ENCODE results near the gene NBAS.

Gene NBAS

DNA sequence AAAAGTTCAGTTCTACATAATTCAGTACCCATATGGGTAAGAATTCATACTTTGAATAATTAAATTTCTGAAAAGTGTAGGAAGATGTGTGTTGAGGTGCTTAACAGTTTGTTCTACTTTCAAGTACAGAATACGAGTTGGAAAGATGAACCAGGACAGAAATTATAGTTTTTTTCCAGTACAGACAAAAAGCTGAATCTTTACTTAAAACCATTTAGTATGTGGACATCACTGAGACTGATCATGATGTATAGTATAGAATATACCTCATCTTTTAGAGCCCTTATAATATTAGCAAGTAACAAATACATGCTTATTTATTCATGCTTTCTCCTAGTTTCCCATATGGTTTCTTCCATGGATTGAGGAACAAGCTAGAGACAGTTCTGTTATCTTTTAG, 40.5 kb upstream of the NBAS start:
- no peak for DNase-seq (ENCODE audit: insufficient read length)

DNA sequence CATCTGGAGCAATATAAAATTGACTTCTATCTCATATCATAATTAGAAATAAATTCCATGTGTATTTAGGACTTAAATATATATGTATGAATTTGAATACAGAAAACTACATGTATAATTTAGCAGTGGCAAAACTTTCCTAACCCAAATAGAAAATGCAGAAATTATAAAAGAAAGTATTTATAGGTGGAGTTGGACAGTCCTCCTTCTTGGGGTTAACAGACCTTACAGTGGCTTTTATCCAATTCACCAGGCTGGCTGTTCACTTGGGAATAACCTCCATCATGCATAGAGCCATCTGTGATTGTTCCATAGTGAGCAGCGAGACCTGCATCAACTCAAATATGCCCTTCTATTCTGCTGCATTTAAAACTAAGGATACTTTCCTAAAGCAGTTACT, 38.9 kb upstream of the NBAS start:
- no peak for TF ChIP-seq TAF1 (IDR thresholded peaks at IDR 0.05; ENCODE audit: borderline replicate concordance, low read depth, low read length)
- DNase-seq (ENCODE audit: insufficient read length) (no peak), FAIRE-seq (peak; percentile 48)

More for the DNA sequence above, 40.5 kb upstream of the NBAS start:
- FAIRE-seq, result no peak
- no peak for TF ChIP-seq POLR2A (IDR thresholded peaks at IDR 0.05; ENCODE audit: low read depth, low read length)
- no peak for TF ChIP-seq TAF1 (IDR thresholded peaks at IDR 0.05; ENCODE audit: borderline replicate concordance, low read depth, low read length)
- no peak for TF ChIP-seq POLR2AphosphoS5 (IDR thresholded peaks at IDR 0.05; ENCODE audit: low read depth, low read length)

DNA sequence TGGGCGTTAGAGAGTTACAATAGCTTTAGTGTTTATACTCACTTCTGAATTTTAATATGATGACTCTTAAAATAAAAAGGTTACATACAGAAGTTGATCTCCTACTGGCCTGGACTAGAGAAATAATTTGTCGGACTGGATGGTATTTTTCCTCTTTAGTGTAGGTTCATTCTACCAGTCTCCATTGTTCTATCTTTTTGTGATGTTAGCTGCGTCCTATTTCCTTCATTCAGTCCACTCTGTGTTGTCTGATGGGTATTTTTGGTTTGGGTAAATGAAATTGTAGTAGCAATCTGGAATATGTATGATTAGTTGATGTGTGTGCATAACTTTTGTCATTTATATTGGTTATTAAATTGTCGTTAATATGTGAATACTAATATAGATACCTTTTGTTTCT, 35.8 kb upstream of the NBAS start:
- TF ChIP-seq POLR2AphosphoS5 (IDR thresholded peaks at IDR 0.05; ENCODE audit: low read depth, low read length), result no peak
- TF ChIP-seq POLR2A (IDR thresholded peaks at IDR 0.05; ENCODE audit: low read depth, low read length), result no peak
- no peak for TF ChIP-seq TAF1 (IDR thresholded peaks at IDR 0.05; ENCODE audit: borderline replicate concordance, low read depth, low read length)
- no peak for FAIRE-seq

DNA sequence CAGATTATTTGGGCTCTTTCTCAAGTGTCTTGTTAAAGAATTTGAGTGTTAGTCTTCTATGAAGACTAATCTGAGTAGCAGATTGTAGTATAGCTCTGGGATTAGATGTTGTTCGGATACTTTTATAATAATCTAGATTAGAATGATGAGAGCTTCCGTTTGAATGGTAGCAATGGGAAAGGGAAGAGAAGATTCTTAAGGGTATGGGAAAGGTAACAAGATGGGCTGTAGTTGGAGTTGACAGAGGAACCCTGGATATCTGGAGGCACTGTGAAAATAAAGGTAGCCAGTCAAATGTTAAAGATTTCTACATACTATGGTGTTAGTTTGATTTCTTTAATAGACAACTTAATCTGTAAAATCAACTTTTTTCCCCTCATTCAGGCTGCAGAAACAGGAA, 35.2 kb upstream of the NBAS start:
- FAIRE-seq, result no peak
- no peak for DNase-seq (ENCODE audit: insufficient read length)
- no peak for TF ChIP-seq POLR2A (IDR thresholded peaks at IDR 0.05; ENCODE audit: low read depth, low read length)

More for the DNA sequence above, 35.8 kb upstream of the NBAS start:
- no peak for DNase-seq (ENCODE audit: insufficient read length)

DNA sequence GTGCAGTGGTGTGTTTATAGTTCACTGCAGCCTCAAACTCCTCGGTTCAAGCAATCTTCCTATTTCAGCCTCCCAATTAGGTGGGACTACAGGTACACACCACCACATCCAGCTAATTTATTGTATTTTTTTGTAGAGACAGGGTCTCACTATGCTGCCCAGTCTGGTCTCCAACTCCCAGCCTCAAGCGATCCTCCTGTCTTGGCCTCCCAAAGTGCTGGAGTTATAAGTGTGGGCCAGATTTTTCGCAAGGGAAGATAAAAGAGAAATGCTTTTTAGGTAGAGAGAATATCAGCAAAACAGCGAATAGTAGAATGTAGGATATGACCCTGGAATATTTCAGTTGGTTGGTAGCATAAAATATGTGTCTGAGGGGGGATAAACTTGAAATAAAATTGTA, 34.8 kb upstream of the NBAS start:
- FAIRE-seq (no peak), DNase-seq (ENCODE audit: insufficient read length) (no peak)
- TF ChIP-seq POLR2A (IDR thresholded peaks at IDR 0.05; ENCODE audit: low read depth, low read length) (no peak), POLR2AphosphoS5 (IDR thresholded peaks at IDR 0.05; ENCODE audit: low read depth, low read length) (no peak), TAF1 (IDR thresholded peaks at IDR 0.05; ENCODE audit: borderline replicate concordance, low read depth, low read length) (no peak)

DNA sequence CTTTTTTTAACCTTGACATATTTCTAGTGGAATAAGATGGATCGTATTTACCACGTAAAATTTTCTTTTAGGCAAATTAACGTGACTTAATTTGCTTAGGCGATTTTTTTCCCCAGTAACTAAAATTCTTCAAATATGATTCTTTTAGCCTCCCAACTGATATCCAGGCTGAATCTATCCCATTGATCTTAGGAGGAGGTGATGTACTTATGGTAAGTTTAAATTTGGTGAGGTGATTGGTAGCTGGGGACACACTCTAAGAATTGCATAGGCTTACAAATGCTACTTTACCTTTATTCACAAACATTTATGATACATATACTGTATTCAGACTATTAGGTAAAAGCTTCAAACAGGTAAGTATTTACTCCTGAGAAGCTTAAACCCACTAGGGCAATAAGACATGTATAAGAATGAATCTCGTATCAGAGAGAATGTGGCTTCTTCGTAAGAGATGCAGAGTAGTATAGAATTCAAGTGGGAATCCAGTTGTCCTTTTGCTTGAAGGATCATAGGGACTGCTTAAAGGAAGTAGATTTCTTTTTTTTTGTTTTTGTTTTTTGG, 34.3 kb upstream of the NBAS start:
- DNase-seq (ENCODE audit: insufficient read length) (no peak), FAIRE-seq (no peak)
- TF ChIP-seq TAF1 (IDR thresholded peaks at IDR 0.05; ENCODE audit: borderline replicate concordance, low read depth, low read length), result no peak
- no peak for TF ChIP-seq POLR2AphosphoS5 (IDR thresholded peaks at IDR 0.05; ENCODE audit: low read depth, low read length)
- no peak for TF ChIP-seq POLR2A (IDR thresholded peaks at IDR 0.05; ENCODE audit: low read depth, low read length)

DNA sequence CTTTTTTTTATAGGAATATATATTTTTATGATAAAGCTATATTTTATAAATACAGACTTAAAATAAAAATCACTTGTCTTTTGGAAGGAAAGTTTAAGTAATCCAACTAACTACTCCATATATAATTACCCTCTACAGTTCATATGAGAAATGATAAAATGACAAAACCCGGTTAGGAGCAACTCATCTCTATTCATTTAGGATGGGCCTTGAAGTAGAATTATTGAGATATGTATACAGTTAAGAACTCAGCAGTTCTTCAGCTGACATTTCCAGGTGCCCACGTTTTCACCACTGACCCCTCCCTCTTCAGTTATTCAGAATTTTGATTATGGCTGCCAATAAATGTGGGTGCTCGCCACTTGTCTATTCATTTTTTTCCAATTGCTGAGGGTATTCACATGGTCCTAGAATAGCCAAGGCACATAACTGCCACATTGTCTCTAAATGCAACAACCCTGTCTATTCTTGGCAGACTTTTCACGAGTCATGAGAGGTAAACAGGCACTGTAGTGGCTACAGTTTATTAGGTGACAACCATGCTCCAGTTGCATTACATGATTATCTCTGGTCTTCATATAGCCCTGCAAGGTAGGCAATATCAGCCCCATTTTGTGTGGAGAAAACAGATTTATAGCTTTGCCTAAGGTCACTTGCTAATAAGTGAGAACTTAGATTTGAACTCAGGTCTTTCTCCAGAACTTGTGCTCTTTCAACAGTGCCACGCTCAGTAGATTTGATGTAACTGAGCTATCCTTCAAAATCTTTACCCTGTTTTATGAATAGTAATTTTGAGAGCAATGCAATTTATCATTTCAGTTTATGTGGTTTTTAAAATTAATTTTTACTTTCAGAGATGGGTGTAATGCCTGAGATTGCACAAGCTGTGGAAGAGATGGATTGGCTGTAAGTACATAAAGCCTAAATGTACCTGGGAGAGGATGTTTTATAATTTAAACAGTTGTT, 33.4 kb upstream of the NBAS start:
- no peak for TF ChIP-seq TAF1 (IDR thresholded peaks at IDR 0.05; ENCODE audit: borderline replicate concordance, low read depth, low read length)
- no peak for TF ChIP-seq POLR2A (IDR thresholded peaks at IDR 0.05; ENCODE audit: low read depth, low read length)
- no peak for TF ChIP-seq POLR2AphosphoS5 (IDR thresholded peaks at IDR 0.05; ENCODE audit: low read depth, low read length)
- FAIRE-seq (peak; percentile 38), DNase-seq (ENCODE audit: insufficient read length) (no peak)

DNA sequence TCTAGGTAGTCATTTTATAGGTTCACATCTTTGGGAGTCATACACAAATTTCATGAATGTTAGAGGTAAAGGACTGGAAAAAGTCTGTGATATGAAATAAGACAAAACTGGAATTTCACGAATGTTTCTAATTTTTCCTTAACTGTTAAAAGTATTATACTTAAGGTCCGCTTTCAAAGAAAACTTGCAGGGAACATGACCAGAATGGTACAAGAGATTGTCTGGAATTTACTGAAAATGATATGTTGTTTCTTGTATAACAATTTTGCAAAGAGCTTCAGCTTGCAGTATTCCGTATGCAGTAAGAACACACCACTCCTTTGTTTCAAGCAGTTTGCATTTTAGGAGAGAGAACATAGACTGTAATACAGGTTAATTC, 32.2 kb upstream of the NBAS start:
- FAIRE-seq (no peak), DNase-seq (ENCODE audit: insufficient read length) (no peak)
- TF ChIP-seq POLR2A (IDR thresholded peaks at IDR 0.05; ENCODE audit: low read depth, low read length), result no peak
- TF ChIP-seq POLR2AphosphoS5 (IDR thresholded peaks at IDR 0.05; ENCODE audit: low read depth, low read length), result no peak
- TF ChIP-seq TAF1 (IDR thresholded peaks at IDR 0.05; ENCODE audit: borderline replicate concordance, low read depth, low read length), result no peak

DNA sequence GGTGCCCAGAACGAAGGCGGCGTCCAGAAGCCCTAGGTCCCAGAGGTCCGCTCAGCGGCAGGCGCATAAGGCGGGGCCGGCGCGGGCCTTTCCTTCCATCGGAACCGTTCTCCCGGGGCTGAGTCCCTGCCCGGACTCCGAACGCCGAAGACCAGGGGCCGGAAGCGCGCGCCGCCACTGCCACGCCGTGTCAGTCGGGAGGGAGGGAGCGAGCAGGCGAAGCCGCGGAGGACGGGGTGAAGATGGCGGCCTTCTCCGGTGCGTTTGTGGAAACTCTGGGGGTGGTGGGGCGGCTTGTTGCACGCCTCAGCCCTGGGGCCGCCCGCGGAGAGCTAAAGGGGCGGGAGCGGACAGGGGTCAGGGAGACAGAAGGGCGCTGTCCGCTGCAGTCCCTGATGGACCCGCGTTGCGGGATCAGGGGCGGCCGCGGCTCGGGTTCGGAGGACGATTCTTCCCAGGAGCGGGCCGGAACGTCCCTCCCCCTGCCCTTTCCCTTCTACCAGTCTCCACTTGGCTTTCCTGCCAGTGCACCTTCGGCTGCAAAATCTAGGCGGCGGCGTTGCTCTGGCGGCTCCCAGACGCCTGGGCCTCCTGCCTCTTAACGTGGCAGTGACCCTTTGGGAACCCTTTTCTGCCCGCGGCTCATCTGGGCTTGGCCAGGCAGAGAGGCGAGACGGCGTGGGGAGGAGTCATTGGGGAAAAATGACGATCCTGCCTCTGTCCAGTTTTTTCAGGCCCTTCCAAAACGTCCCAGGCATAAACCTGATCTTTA, 30.7 kb upstream of the NBAS start, which contains the start of gene DDX1:
DDX1 (plus strand) TSS at position 177 of the 772 bp plus-strand sequence; CDS start at position 243, 66 bp downstream.
- FAIRE-seq (peak; percentile 84), DNase-seq (ENCODE audit: insufficient read length) (peak; percentile 82)
- TF ChIP-seq TAF1 (IDR thresholded peaks at IDR 0.05; ENCODE audit: borderline replicate concordance, low read depth, low read length) (peak; percentile 97), POLR2AphosphoS5 (IDR thresholded peaks at IDR 0.05; ENCODE audit: low read depth, low read length) (peak; percentile 91), POLR2A (IDR thresholded peaks at IDR 0.05; ENCODE audit: low read depth, low read length) (peak; percentile 96)

DNA sequence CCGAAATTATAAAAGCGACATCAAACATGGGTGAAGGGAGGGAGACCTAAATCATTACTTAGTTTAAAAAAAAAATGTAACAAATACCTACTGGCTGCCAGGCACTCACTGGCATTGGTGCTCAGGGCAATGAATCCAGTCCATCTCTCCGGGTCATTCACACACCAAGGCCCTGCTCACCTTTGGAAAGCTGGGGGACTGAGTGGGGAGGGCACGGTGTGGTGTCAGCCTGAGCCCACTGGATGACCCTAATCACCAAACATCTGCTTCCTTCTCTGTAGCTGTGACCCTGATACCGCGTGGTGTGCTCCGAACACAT, 30.2 kb upstream of the NBAS start:
- FAIRE-seq (no peak), DNase-seq (ENCODE audit: insufficient read length) (no peak)
- TF ChIP-seq POLR2A (IDR thresholded peaks at IDR 0.05; ENCODE audit: low read depth, low read length) (no peak), POLR2AphosphoS5 (IDR thresholded peaks at IDR 0.05; ENCODE audit: low read depth, low read length) (no peak)

DNA sequence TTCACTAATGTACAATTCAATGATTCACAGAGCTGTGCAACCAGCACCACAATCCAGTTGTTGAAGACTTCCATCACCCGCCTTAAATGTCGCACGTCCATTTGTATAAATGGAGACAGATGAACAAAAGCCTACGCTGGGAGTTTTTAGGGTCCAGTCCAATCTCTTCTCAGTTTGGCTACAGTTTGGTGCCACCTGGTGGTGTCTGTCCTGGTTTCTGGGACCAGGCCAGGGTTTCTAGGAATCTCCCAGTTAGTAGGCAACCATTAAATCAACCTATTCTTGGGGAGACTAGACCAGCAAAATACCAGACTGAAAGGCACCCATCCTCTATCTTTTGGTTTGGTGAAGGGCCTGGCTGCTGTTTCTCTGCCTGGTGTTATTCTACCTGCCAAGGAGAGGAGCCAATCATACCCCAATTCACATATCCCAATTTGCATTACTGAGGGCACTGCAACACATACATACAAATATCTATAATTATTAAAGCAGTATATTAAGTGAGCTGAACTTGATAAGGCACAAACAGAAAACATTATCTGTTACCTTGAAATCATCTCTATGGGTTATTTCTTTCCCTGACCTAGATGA, 27.3 kb upstream of the NBAS start:
- TF ChIP-seq POLR2A (IDR thresholded peaks at IDR 0.05; ENCODE audit: low read depth, low read length) (no peak), TAF1 (IDR thresholded peaks at IDR 0.05; ENCODE audit: borderline replicate concordance, low read depth, low read length) (no peak), POLR2AphosphoS5 (IDR thresholded peaks at IDR 0.05; ENCODE audit: low read depth, low read length) (no peak)
- no peak for FAIRE-seq
- no peak for DNase-seq (ENCODE audit: insufficient read length)

All from GM12892 (cell line).